H1 (cell line): ENCODE results near the gene CAVIN2. TPM values are rescaled to one million over a fixed set of nuclear protein-coding genes. Genes with fewer than 3 reads are reported as not detected.

Experiments
- CHD2 ChIP-seq: IDR thresholded peaks from 2 replicates; pipeline ENCODE4 v1.6.1; 2012; ENCODE audit warnings: low read length, improper control_type of control experiment
- HDAC2 ChIP-seq, 2 experiments: fragments of 300-600 bp in 1 of 2; sonication (generic) in 1 of 2; IDR thresholded peaks; 2 replicates each; pipeline ENCODE4 v1.6.1; 2011 to 2012; ENCODE audit warnings: low read depth in 2 of 2, low read length in 2 of 2, mild to moderate bottlenecking in 2 of 2, moderate library complexity in 2 of 2, borderline replicate concordance in 1 of 2, inconsistent platforms in 1 of 2
- YY1 ChIP-seq: IDR thresholded peaks from 2 replicates; pipeline ENCODE4 v1.6.1; 2011; ENCODE audit warnings: low read depth, mild to moderate bottlenecking, low read length
- polyA plus RNA-seq, 7 experiments: library from polyadenylated mRNA; depleted of rRNA in 3 of 7; stranded (reverse) in 5 of 7; unstranded in 2 of 7; fragments of >200 nt in 5 of 7; fragments of 200-250 nt in 2 of 7; gene quantifications; 1 replicate in 5 of 7; 2 replicates in 1 of 7; 4 replicates in 1 of 7; pipeline versions ENCODE4 v1.2.1 to v1.2.3, GENCODE V29; 2011 to 2013; ENCODE audit warnings: missing spikeins in 2 of 7, mixed read lengths in 2 of 7
- total RNA-seq: library from RNA; stranded (reverse); fragmentation: NEBNext Ultra II Directional; extraction: Animal tissue kit (Norgen Biotek cat#: 25700); gene quantifications from 2 replicates; pipeline ENCODE4 v1.2.1, GENCODE V29; 2021
- TF ChIP-seq, protein P1 (sequence below): fragments of 300-600 bp; sonication (generic); IDR thresholded peaks from 2 replicates; pipeline ENCODE4 v1.7.1; 2012; ENCODE audit warnings: low read length, moderate library complexity, mild to moderate bottlenecking, inconsistent platforms; ENCODE audit not compliant: insufficient replicate concordance
- TF ChIP-seq, protein P2 (sequence below), 3 experiments: IDR thresholded peaks; 1 replicate in 2 of 3; 2 replicates in 1 of 3; pipeline versions ENCODE4 v1.5.1 to v1.6.1; 2011; ENCODE audit warnings: low read length in 3 of 3, mild to moderate bottlenecking in 3 of 3, inconsistent platforms in 2 of 3, low read depth in 1 of 3, moderate library complexity in 1 of 3; ENCODE audit not compliant: insufficient read depth in 1 of 3; ENCODE audit errors: control extremely low read depth in 1 of 3

CAVIN2 gene
- total and polyA plus RNA-seq, 2 of the 8 experiments (the other 6 are each of a cell fraction or from before 2014, with no cell fraction given): 0.03 TPM; not detected in 1

DNA sequence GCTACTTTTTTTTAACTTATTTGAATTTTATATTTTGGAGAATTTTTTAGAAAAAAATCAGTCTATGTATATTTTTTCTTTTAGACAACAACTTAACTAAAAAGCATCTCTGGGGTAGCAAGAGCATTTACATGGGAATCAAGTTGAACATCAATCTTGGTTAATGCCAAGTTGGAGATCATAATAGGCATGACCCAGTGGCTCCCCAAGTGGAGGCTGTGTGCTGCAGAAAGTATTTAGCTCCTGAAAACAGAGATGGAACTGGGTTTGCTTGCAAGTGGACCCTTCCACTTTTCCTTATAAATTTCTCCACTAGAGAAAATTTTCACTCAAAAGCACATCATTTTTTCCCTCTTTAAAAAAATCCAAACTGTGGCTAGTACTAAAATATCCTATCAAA lies 23.9 kb upstream of the CAVIN2 start (continued):
- TF ChIP-seq, protein P1, sequence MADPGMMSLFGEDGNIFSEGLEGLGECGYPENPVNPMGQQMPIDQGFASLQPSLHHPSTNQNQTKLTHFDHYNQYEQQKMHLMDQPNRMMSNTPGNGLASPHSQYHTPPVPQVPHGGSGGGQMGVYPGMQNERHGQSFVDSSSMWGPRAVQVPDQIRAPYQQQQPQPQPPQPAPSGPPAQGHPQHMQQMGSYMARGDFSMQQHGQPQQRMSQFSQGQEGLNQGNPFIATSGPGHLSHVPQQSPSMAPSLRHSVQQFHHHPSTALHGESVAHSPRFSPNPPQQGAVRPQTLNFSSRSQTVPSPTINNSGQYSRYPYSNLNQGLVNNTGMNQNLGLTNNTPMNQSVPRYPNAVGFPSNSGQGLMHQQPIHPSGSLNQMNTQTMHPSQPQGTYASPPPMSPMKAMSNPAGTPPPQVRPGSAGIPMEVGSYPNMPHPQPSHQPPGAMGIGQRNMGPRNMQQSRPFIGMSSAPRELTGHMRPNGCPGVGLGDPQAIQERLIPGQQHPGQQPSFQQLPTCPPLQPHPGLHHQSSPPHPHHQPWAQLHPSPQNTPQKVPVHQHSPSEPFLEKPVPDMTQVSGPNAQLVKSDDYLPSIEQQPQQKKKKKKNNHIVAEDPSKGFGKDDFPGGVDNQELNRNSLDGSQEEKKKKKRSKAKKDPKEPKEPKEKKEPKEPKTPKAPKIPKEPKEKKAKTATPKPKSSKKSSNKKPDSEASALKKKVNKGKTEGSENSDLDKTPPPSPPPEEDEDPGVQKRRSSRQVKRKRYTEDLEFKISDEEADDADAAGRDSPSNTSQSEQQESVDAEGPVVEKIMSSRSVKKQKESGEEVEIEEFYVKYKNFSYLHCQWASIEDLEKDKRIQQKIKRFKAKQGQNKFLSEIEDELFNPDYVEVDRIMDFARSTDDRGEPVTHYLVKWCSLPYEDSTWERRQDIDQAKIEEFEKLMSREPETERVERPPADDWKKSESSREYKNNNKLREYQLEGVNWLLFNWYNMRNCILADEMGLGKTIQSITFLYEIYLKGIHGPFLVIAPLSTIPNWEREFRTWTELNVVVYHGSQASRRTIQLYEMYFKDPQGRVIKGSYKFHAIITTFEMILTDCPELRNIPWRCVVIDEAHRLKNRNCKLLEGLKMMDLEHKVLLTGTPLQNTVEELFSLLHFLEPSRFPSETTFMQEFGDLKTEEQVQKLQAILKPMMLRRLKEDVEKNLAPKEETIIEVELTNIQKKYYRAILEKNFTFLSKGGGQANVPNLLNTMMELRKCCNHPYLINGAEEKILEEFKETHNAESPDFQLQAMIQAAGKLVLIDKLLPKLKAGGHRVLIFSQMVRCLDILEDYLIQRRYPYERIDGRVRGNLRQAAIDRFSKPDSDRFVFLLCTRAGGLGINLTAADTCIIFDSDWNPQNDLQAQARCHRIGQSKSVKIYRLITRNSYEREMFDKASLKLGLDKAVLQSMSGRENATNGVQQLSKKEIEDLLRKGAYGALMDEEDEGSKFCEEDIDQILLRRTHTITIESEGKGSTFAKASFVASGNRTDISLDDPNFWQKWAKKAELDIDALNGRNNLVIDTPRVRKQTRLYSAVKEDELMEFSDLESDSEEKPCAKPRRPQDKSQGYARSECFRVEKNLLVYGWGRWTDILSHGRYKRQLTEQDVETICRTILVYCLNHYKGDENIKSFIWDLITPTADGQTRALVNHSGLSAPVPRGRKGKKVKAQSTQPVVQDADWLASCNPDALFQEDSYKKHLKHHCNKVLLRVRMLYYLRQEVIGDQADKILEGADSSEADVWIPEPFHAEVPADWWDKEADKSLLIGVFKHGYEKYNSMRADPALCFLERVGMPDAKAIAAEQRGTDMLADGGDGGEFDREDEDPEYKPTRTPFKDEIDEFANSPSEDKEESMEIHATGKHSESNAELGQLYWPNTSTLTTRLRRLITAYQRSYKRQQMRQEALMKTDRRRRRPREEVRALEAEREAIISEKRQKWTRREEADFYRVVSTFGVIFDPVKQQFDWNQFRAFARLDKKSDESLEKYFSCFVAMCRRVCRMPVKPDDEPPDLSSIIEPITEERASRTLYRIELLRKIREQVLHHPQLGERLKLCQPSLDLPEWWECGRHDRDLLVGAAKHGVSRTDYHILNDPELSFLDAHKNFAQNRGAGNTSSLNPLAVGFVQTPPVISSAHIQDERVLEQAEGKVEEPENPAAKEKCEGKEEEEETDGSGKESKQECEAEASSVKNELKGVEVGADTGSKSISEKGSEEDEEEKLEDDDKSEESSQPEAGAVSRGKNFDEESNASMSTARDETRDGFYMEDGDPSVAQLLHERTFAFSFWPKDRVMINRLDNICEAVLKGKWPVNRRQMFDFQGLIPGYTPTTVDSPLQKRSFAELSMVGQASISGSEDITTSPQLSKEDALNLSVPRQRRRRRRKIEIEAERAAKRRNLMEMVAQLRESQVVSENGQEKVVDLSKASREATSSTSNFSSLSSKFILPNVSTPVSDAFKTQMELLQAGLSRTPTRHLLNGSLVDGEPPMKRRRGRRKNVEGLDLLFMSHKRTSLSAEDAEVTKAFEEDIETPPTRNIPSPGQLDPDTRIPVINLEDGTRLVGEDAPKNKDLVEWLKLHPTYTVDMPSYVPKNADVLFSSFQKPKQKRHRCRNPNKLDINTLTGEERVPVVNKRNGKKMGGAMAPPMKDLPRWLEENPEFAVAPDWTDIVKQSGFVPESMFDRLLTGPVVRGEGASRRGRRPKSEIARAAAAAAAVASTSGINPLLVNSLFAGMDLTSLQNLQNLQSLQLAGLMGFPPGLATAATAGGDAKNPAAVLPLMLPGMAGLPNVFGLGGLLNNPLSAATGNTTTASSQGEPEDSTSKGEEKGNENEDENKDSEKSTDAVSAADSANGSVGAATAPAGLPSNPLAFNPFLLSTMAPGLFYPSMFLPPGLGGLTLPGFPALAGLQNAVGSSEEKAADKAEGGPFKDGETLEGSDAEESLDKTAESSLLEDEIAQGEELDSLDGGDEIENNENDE: no peak
- TF ChIP-seq, protein P2, sequence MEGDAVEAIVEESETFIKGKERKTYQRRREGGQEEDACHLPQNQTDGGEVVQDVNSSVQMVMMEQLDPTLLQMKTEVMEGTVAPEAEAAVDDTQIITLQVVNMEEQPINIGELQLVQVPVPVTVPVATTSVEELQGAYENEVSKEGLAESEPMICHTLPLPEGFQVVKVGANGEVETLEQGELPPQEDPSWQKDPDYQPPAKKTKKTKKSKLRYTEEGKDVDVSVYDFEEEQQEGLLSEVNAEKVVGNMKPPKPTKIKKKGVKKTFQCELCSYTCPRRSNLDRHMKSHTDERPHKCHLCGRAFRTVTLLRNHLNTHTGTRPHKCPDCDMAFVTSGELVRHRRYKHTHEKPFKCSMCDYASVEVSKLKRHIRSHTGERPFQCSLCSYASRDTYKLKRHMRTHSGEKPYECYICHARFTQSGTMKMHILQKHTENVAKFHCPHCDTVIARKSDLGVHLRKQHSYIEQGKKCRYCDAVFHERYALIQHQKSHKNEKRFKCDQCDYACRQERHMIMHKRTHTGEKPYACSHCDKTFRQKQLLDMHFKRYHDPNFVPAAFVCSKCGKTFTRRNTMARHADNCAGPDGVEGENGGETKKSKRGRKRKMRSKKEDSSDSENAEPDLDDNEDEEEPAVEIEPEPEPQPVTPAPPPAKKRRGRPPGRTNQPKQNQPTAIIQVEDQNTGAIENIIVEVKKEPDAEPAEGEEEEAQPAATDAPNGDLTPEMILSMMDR (IDR thresholded peaks at IDR 0.05; ENCODE audit: control extremely low read depth in 1 of 3, insufficient read depth in 1 of 3, low read depth in 1 of 3, low read length in 3 of 3): peak in 2 of 3 experiments; percentile 43 to 61; a peak in 3 of 4 replicates
- no peak for TF ChIP-seq CHD2
- TF ChIP-seq HDAC2 (IDR thresholded peaks at IDR 0.05; ENCODE audit: borderline replicate concordance in 1 of 2, low read depth in 2 of 2, low read length in 2 of 2): no peak
- no peak for TF ChIP-seq YY1
